ENCODE measurements around the gene LCAT.

DNA sequence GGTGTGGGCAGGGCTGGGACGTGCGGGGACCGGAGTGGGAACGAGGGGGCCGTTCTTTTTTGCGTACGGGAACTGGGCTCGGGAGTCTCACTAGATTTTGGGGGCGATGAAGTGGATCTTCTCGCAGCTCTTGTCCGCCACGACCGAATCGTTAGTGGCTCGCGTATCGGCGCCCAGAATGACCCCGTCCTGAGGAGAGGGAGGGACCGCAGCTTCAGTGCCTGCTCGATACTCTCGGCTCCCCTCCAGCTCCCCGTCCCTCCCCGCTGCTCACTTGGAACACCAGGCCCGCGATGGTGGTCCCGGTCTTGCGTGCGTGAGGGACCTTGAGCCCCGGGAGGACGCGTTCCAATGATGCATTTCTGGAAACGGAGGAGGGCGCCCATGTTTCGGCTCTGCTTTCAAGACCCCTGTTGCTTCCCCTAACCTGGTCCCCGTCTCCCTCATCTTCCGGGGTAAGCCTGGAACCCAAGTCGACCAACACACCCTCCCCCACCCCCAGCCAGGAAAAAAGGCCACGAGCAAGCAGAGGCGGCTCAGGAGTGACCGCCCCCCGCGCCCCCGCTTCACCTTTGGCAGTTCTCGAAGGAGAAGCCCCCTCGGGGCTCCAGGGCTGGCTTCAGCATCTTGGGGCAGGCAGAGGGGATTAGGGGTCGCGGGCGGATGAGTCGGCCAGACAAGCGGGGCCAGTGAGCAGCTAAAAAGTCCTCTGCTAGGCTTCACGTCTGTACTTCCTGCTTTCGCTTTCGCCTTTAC, 7.6 kb downstream of the LCAT start, which contains the start of gene PSMB10:
- TF ChIP-seq, protein P1, sequence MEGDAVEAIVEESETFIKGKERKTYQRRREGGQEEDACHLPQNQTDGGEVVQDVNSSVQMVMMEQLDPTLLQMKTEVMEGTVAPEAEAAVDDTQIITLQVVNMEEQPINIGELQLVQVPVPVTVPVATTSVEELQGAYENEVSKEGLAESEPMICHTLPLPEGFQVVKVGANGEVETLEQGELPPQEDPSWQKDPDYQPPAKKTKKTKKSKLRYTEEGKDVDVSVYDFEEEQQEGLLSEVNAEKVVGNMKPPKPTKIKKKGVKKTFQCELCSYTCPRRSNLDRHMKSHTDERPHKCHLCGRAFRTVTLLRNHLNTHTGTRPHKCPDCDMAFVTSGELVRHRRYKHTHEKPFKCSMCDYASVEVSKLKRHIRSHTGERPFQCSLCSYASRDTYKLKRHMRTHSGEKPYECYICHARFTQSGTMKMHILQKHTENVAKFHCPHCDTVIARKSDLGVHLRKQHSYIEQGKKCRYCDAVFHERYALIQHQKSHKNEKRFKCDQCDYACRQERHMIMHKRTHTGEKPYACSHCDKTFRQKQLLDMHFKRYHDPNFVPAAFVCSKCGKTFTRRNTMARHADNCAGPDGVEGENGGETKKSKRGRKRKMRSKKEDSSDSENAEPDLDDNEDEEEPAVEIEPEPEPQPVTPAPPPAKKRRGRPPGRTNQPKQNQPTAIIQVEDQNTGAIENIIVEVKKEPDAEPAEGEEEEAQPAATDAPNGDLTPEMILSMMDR (IDR thresholded peaks at IDR 0.05): no peak
- TF ChIP-seq POLR2A (IDR thresholded peaks at IDR 0.05): no peak

All from right lobe of liver (tissue), 4 donors.